ENCODE data around the gene ETNPPL. TPM values are rescaled to one million over a fixed set of nuclear protein-coding genes. Genes with fewer than 3 reads are reported as not detected.

ETNPPL gene
- total RNA-seq, 1 experiment from 2014 or later: 0.52 TPM

DNA sequence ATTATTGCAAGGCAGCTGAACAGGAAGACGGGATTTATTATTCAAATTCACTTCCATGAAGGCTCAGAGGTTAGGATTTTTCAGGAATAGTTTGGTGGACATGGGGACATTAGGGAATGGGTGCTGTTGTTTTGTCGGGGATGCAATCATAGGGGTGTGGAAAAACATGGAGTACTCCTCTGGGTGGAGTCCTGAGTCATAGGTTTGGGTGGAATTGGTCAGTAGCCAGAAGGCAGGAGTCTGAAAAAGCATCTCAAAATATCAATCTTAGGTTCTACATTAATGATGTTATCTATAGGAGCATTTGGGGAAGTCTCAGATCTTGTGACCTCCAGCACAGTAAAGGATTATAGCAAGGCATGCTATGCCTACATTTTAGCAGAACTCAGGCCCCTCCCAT lies 14.5 kb upstream of the ETNPPL start:
- Histone ChIP-seq H3K4me1 (ENCODE audit: insufficient read depth, low read length, poor library complexity, severe bottlenecking) (no peaks in the 10 kb centered on the region), H3K27me3 (replicated peaks; ENCODE audit: insufficient read depth, low read depth, low read length, poor library complexity) (no peaks in the 10 kb centered on the region), H3K9me3 (ENCODE audit: low read depth, low read length, poor library complexity, severe bottlenecking) (no peaks in the 10 kb centered on the region), H3K27ac (ENCODE audit: low read depth, low read length, poor library complexity, severe bottlenecking) (no peak overlapping the region), H3K36me3 (ENCODE audit: insufficient read depth, low read length, poor library complexity, severe bottlenecking) (no peaks in the 10 kb centered on the region), H3K4me3 (ENCODE audit: low read depth, low read length, poor library complexity, severe bottlenecking) (no peak overlapping the region)
- no peak for DNase-seq (ENCODE audit: low spot score)
- ChIA-PET CTCF (no interaction called here), POLR2A (ENCODE audit: low non-redundant PET) (no interaction called here)
- no TSS peak for BruUV-seq (replicated peaks)
- intact Hi-C loops (cut with micrococcal nuclease; ENCODE audit: unreplicated experiment): no loop called here
- TF ChIP-seq EZH2 (IDR thresholded peaks at IDR 0.05; ENCODE audit: borderline replicate concordance, low read depth, low read length, poor library complexity, severe bottlenecking): no peak
- TF ChIP-seq, protein P1, sequence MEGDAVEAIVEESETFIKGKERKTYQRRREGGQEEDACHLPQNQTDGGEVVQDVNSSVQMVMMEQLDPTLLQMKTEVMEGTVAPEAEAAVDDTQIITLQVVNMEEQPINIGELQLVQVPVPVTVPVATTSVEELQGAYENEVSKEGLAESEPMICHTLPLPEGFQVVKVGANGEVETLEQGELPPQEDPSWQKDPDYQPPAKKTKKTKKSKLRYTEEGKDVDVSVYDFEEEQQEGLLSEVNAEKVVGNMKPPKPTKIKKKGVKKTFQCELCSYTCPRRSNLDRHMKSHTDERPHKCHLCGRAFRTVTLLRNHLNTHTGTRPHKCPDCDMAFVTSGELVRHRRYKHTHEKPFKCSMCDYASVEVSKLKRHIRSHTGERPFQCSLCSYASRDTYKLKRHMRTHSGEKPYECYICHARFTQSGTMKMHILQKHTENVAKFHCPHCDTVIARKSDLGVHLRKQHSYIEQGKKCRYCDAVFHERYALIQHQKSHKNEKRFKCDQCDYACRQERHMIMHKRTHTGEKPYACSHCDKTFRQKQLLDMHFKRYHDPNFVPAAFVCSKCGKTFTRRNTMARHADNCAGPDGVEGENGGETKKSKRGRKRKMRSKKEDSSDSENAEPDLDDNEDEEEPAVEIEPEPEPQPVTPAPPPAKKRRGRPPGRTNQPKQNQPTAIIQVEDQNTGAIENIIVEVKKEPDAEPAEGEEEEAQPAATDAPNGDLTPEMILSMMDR (conservative IDR thresholded peaks at IDR 0.05; ENCODE audit: low read depth, low read length): no peak

DNA sequence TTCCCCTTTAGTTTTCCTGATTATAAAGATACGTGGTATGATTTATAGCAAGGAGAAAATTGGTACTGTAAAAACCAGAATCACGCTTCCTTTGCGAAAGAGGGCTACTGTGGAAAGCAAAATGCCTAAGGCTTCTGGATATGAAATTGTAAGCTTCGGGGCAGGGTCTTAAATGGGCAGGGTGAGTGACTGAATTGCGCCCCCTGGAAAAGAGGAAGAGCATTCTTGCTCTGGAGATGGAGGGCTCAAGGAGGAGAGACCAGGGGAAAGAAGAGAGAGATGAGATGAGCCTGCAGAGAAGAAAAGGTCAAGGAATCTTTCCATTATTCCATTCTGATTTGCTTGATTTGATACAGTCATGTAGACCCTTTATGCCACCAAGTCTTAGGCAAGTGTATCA lies 13.1 kb upstream of the ETNPPL start:
- intact Hi-C loops (cut with micrococcal nuclease; ENCODE audit: unreplicated experiment): no loop called here
- no peak overlapping the region for H3K4me3 ChIP-seq (ENCODE audit: low read depth, low read length, poor library complexity, severe bottlenecking)
- H3K27ac ChIP-seq (ENCODE audit: low read depth, low read length, poor library complexity, severe bottlenecking): no peak overlapping the region
- POLR2A ChIA-PET (ENCODE audit: low non-redundant PET): no interaction called here
- no peaks in the 10 kb centered on the region for H3K27me3 ChIP-seq (replicated peaks; ENCODE audit: insufficient read depth, low read depth, low read length, poor library complexity)
- TF ChIP-seq, protein P1 (conservative IDR thresholded peaks at IDR 0.05; ENCODE audit: low read depth, low read length): no peak
- no peak for TF ChIP-seq EZH2 (IDR thresholded peaks at IDR 0.05; ENCODE audit: borderline replicate concordance, low read depth, low read length, poor library complexity, severe bottlenecking)
- CTCF ChIA-PET: no interaction called here
- BruUV-seq (replicated peaks): no TSS peak
- H3K9me3 ChIP-seq (ENCODE audit: low read depth, low read length, poor library complexity, severe bottlenecking): no peaks in the 10 kb centered on the region
- no peak for DNase-seq (ENCODE audit: low spot score)
- H3K4me1 ChIP-seq (ENCODE audit: insufficient read depth, low read length, poor library complexity, severe bottlenecking): no peaks in the 10 kb centered on the region
- H3K36me3 ChIP-seq (ENCODE audit: insufficient read depth, low read length, poor library complexity, severe bottlenecking): no peaks in the 10 kb centered on the region

DNA sequence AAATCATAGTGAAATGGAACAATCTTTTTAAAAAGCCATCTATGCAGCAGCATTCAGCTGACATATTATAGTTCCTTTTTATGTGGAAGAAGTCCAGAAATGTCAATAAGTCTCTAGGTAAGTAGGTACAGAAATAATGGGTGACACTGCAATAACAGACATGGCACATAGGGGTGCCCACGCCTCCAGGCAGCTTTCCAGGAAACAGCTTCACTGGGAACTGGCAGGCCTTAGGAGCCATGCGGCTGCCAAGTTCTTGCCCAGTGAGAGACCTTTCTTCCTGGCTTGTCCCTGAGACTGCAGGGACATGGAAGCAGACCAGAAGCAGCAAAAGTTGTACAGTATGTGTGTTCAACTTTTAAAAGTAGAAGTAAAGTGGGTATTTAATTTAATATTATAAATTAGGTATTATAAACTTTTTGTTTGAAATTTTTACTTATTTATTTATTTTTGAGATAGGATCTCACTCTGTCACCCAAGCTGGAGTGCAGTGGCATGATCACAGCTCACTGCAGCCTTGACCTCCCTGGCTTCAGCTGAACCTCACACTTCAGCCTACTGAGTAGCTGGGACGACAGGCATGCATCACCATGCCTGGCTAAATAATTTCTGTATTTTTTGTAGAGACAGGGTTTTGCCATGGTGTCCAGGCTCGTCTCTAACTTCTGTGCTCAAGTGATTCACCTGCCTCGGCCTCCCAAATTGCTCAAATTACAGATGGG lies 12.1 kb upstream of the ETNPPL start:
- no peaks in the 10 kb centered on the region for H3K4me1 ChIP-seq (ENCODE audit: insufficient read depth, low read length, poor library complexity, severe bottlenecking)

More for the DNA sequence above, 12.1 kb upstream of the ETNPPL start:
- BruUV-seq (replicated peaks): no TSS peak
- peak; percentile 37 for DNase-seq (ENCODE audit: low spot score)
- Histone ChIP-seq H3K9me3 (ENCODE audit: low read depth, low read length, poor library complexity, severe bottlenecking) (no peaks in the 10 kb centered on the region), H3K27me3 (replicated peaks; ENCODE audit: insufficient read depth, low read depth, low read length, poor library complexity) (no peaks in the 10 kb centered on the region), H3K27ac (ENCODE audit: low read depth, low read length, poor library complexity, severe bottlenecking) (no peak overlapping the region), H3K4me3 (ENCODE audit: low read depth, low read length, poor library complexity, severe bottlenecking) (no peak overlapping the region), H3K36me3 (ENCODE audit: insufficient read depth, low read length, poor library complexity, severe bottlenecking) (no peaks in the 10 kb centered on the region)
- ChIA-PET POLR2A (ENCODE audit: low non-redundant PET) (no interaction called here), CTCF (no interaction called here)
- intact Hi-C loops (cut with micrococcal nuclease; ENCODE audit: unreplicated experiment): no loop called here
- TF ChIP-seq EZH2 (IDR thresholded peaks at IDR 0.05; ENCODE audit: borderline replicate concordance, low read depth, low read length, poor library complexity, severe bottlenecking): no peak
- TF ChIP-seq, protein P1 (conservative IDR thresholded peaks at IDR 0.05; ENCODE audit: low read depth, low read length): no peak
